Measurements from ENCODE around the gene TEKTIP1. TPM values are rescaled to one million over a fixed set of nuclear protein-coding genes. Genes with fewer than 3 reads are reported as not detected.

The TEKTIP1 gene
- total and polyA plus RNA-seq, 7 donors = 0.44 to 1.0 TPM; not detected in 5

DNA sequence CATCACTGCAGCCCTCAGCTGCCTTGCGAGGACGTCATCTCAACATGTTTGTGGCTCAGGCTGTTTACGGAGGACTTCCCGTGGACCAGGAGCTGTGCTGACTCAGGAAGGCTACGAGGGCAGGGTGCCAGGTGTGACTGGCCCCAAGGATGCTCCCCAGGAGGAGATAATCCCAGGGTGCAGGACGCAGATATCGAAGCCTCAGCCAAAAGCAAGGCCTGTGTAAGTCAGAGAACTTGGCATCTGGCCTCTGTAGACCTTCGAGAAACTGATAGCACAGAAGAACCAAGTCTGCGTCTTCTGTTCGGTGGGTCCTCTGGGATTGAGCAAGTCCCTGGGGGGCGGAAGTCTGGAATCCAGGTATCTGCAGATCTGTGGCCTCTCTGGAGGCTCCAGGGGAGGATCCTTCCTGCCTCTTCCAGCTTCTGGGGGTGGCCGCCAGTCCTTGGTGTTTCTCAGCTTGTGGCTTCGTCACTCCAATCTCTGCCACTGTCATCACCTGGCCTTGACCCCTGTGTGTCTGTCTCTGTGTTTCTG is 35.9 kb upstream of the TEKTIP1 start:
- 81 to 84% (median 82%) methylated on average over 13 of the region's 13 CpGs for WGBS, 3 donors
- Histone ChIP-seq H3K9me3 (no peaks in the 10 kb centered on the region), H3K4me3 (no peak overlapping the region), H3K27me3 (ENCODE audit: insufficient read depth in 3 of 3, low read length in 2 of 3) (no peaks in the 10 kb centered on the region), H3K4me1 (peaks cover 27% of the 10 kb centered on the region), H3K27ac (no peak overlapping the region), H3K36me3 (ENCODE audit: insufficient read depth in 1 of 2, low read depth in 1 of 2) (no peaks in the 10 kb centered on the region)
- TF ChIP-seq, protein P1, sequence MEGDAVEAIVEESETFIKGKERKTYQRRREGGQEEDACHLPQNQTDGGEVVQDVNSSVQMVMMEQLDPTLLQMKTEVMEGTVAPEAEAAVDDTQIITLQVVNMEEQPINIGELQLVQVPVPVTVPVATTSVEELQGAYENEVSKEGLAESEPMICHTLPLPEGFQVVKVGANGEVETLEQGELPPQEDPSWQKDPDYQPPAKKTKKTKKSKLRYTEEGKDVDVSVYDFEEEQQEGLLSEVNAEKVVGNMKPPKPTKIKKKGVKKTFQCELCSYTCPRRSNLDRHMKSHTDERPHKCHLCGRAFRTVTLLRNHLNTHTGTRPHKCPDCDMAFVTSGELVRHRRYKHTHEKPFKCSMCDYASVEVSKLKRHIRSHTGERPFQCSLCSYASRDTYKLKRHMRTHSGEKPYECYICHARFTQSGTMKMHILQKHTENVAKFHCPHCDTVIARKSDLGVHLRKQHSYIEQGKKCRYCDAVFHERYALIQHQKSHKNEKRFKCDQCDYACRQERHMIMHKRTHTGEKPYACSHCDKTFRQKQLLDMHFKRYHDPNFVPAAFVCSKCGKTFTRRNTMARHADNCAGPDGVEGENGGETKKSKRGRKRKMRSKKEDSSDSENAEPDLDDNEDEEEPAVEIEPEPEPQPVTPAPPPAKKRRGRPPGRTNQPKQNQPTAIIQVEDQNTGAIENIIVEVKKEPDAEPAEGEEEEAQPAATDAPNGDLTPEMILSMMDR (IDR thresholded peaks at IDR 0.05) = no peak
- no peak for DNase-seq
- no peak for ATAC-seq
- intact Hi-C loops (cut with DNase I) = no loop called here

DNA sequence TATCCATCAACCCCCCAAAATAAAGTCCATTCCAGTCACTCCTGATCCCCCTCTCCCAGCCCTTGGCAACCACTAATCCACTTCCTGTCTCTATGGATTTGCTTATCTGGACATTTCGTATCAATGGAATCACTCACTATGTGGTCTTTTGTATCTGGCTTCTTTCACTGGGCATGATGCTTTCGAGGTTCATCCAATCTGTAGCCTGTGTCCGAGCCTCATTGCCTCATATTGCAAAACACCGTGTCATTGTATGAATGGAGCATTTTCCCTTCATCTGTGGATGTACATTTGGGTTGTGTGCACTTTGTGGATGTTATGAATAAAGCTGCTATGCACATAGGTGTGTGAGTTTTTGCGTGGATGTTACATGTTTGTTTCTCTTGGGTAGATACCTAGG is 34.2 kb upstream of the TEKTIP1 start:
- H3K27ac ChIP-seq = no peak overlapping the region
- peaks cover 19% of the 10 kb centered on the region for H3K4me1 ChIP-seq
- TF ChIP-seq, protein P1 (IDR thresholded peaks at IDR 0.05) = no peak
- no peaks in the 10 kb centered on the region for H3K9me3 ChIP-seq
- ATAC-seq (no peak), DNase-seq (no peak)
- no peak overlapping the region for H3K4me3 ChIP-seq
- WGBS, 3 donors = 83 to 88% (median 87%) methylated on average over 5 of the region's 5 CpGs
- intact Hi-C loops (cut with DNase I) = no loop called here
- H3K36me3 ChIP-seq (ENCODE audit: insufficient read depth in 1 of 2, low read depth in 1 of 2) = peaks cover 0 to 5% of the 10 kb centered on the region in 2 donors
- no peaks in the 10 kb centered on the region for H3K27me3 ChIP-seq (ENCODE audit: insufficient read depth in 3 of 3, low read length in 2 of 3)

DNA sequence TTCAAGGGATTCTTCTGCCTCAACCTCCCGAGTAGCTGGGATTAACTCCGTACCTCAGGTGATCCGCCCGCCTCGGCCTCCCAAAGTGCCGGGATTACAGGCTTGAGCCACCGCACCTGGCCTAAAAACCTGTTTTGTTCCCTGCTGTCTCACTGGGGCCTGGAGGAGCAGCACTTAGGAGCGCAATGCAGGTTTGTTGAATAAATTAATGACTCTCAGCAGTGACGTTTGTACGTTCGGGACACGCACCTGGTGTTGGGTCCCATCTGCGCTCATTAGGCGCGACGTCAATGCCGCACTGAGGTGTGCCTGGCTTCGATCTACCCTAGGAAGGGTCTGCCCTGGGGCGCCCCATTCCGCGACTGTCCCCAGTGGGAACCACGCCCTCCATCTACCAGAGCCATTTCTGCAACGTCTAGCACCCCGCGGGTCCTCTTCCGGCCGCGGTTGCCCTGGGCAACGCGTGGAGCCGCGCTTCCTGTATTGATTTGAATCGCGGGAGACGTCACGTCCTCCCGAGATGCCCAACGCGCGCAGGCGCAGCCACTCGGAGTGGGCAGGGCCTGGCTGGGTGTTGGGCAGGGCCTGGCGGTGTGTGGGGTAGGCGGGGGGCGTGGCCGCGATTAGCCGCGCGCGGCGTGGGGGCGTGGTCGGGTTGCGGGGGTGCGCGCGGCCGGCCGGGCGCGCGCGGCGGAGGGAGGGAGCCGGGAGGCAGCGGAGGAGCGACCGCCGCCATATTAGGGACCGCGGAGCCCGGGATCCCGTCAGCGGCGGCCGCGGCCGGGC is 33.2 kb upstream of the TEKTIP1 start, which contains the start of gene FZR1:
Gene FZR1 (plus strand): TSS at position 714 of the 786 bp plus-strand sequence. CDS start 16,679 bp downstream, outside the sequence.
- 1% methylated on average over 60 to 79 of the region's 79 CpGs for WGBS, 3 donors
- intact Hi-C loops (cut with DNase I) = no loop called here

DNA sequence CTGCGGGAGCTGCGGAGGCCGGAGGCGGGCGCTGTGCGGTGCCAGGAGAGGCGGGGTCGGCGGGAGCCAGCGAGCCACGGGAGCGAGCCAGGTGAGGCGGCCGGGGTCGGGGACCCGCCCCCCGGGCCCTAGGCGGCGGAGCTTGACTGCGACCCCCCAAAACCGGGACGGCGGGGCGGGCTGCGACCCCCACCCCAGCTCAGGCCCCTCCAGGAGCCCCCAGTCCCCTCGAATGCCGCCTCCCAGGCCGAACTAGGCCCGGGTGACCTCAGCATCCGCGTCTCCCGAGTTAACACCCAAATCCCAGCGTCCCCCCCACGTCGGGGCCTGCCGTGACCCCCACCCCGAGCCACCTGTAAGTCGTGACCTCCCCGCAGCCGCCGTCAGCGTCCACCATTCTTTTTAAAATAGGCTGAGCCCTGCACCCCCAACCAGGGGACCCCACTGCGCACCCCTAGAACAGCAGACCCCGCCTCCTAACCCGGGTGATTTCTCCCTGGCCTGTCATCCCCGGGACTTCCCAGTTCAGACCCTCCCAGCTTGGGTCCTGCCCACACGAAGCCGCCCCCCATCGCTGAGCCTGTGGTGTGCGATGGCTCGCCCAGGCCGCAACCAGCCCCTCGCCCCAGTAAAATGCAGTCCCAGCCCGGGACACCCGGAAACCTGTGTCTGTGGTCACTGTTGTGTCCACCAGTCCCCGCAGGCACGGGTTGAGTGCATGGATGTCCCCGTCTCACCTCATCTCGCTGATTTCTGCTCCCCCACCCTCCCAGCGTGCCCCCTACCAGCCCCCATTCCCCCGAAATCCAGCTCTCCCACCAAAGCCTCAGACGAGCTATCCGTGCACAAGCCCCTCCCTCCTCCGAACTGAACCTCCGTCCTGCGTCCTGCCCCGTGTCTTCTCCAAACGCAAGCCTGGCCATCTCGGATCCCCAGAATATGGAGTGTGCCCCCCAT is 32.3 kb upstream of the TEKTIP1 start:
- intact Hi-C loops (cut with DNase I) = no loop called here
- TF ChIP-seq, protein P1 (IDR thresholded peaks at IDR 0.05) = no peak
- DNase-seq = peak in 1 of 2 donors; percentile 71
- H3K9me3 ChIP-seq = no peaks in the 10 kb centered on the region
- H3K4me3 ChIP-seq = peak overlapping the region; percentile 95
- H3K27me3 ChIP-seq (ENCODE audit: insufficient read depth in 3 of 3, low read length in 2 of 3) = no peaks in the 10 kb centered on the region
- WGBS, 3 donors = 1 to 3% (median 2%) methylated on average over 42 to 69 of the region's 69 CpGs
- peak in 1 of 4 donors; percentile 3 for ATAC-seq
- peaks cover 0 to 17% of the 10 kb centered on the region in 2 donors for H3K36me3 ChIP-seq (ENCODE audit: insufficient read depth in 1 of 2, low read depth in 1 of 2)
- peak overlapping the region; percentile 90 for H3K27ac ChIP-seq
- H3K4me1 ChIP-seq = peaks cover 13% of the 10 kb centered on the region

More for the DNA sequence above, 33.2 kb upstream of the TEKTIP1 start, which contains the start of gene FZR1:
- peak within 1 kb of the TSS; percentile 90 for H3K27ac ChIP-seq
- no peaks in the 10 kb centered on the region for H3K9me3 ChIP-seq
- peak; percentile 98 to 99 (median 98) for ATAC-seq
- H3K27me3 ChIP-seq (ENCODE audit: insufficient read depth in 3 of 3, low read length in 2 of 3) = no peaks in the 10 kb centered on the region
- H3K36me3 ChIP-seq (ENCODE audit: insufficient read depth in 1 of 2, low read depth in 1 of 2) = peaks cover 0 to 12% of the 10 kb centered on the region in 2 donors
- TF ChIP-seq, protein P1 (IDR thresholded peaks at IDR 0.05) = no peak
- peaks cover 17% of the 10 kb centered on the region for H3K4me1 ChIP-seq
- DNase-seq = peak; percentile 99 to 100
- peak within 1 kb of the TSS; percentile 95 for H3K4me3 ChIP-seq

All from psoas muscle (tissue), 8 donors.